Measurements from ENCODE around the gene OGDH. TPM values are rescaled to one million over a fixed set of nuclear protein-coding genes. Genes with fewer than 3 reads are reported as not detected.
A peak's percentile ranks its signal among the peaks of the same experiment; 100 is the strongest.

Gene OGDH
- polyA plus RNA-seq, 3 donors: 41.0 to 74.1 (median 49.9) TPM

DNA sequence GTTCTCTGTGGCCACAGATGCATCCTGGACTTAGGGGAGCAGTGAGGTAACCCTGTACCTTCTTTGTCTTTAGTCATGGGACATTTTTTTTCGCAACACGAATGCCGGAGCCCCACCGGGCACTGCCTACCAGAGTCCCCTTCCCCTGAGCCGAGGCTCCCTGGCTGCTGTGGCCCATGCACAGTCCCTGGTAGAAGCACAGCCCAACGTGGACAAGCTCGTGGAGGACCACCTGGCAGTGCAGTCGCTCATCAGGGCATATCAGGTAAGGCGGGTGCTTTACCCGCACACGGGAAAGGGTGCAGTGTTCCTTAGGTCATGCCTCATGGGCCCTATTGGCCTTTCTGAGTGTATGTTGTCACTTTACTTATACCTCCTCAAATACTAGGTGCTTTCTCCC is 38.8 kb downstream of the OGDH start:
- Mint-ChIP-seq H3K36me3 (peaks cover 55 to 77% of the 10 kb centered on the region in 2 donors), H3K4me1 (peaks cover 13% of the 10 kb centered on the region), H3K27ac (peak overlapping the region in 6 of 7 donors; percentile 15 to 87 (median 65)), H3K27me3 (ENCODE audit: low read depth in 3 of 3) (no peaks in the 10 kb centered on the region), H3K9me3 (no peaks in the 10 kb centered on the region), H3K4me3 (no peak overlapping the region)
- no peaks in the 10 kb centered on the region for H3K27me3 ChIP-seq (ENCODE audit: control insufficient read depth in 2 of 2, insufficient read depth in 2 of 2, low read length in 2 of 2)
- intact Hi-C loops (cut with micrococcal nuclease): loop anchor here in 1 of 2 donors (5.0 kb wide), 1 partner anchor 43 kb away; no protein-coding TSS in a partner anchor
- TF ChIP-seq, protein P1, sequence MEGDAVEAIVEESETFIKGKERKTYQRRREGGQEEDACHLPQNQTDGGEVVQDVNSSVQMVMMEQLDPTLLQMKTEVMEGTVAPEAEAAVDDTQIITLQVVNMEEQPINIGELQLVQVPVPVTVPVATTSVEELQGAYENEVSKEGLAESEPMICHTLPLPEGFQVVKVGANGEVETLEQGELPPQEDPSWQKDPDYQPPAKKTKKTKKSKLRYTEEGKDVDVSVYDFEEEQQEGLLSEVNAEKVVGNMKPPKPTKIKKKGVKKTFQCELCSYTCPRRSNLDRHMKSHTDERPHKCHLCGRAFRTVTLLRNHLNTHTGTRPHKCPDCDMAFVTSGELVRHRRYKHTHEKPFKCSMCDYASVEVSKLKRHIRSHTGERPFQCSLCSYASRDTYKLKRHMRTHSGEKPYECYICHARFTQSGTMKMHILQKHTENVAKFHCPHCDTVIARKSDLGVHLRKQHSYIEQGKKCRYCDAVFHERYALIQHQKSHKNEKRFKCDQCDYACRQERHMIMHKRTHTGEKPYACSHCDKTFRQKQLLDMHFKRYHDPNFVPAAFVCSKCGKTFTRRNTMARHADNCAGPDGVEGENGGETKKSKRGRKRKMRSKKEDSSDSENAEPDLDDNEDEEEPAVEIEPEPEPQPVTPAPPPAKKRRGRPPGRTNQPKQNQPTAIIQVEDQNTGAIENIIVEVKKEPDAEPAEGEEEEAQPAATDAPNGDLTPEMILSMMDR (IDR thresholded peaks at IDR 0.05): no peak
- H3K4me2 ChIP-seq (replicated peaks; ENCODE audit: extremely low read depth, low read length, poor library complexity, severe bottlenecking): no peak overlapping the region
- H4K20me1 ChIP-seq (ENCODE audit: insufficient read depth, low read length): no peaks in the 10 kb centered on the region
- no peak overlapping the region for H3K9ac ChIP-seq (ENCODE audit: insufficient read depth, low read length, poor library complexity, severe bottlenecking)
- peaks cover 3 to 4% of the 10 kb centered on the region in 2 donors for H3K4me1 ChIP-seq (ENCODE audit: control insufficient read depth in 1 of 2, insufficient read depth in 2 of 2, low read length in 2 of 2)
- 80% methylated on average over 10 of the region's 11 CpGs for WGBS (ENCODE audit: insufficient coverage)
- peaks cover 19% of the 10 kb centered on the region for H3K79me2 ChIP-seq (ENCODE audit: insufficient read depth, low read length)
- no peak for DNase-seq
- peak overlapping the region in 1 of 2 donors; percentile 67 for H3K27ac ChIP-seq (ENCODE audit: low read depth in 1 of 2, low read length in 2 of 2)
- no peak overlapping the region for H3K4me3 ChIP-seq (replicated peaks in 1 of 3; ENCODE audit: low read depth in 2 of 3, low read length in 3 of 3)
- no peak overlapping the region for H2AFZ ChIP-seq (ENCODE audit: insufficient read depth, low read depth, low read length, poor library complexity, severe bottlenecking)
- no peaks in the 10 kb centered on the region for H3K9me3 ChIP-seq (replicated peaks in 1 of 2; ENCODE audit: control insufficient read depth in 1 of 2, insufficient read depth in 1 of 2, low read length in 2 of 2)
- peaks cover 46 to 68% of the 10 kb centered on the region in 2 donors for H3K36me3 ChIP-seq (replicated peaks in 1 of 2; ENCODE audit: control insufficient read depth in 1 of 2, insufficient read depth in 2 of 2, low read length in 2 of 2)

DNA sequence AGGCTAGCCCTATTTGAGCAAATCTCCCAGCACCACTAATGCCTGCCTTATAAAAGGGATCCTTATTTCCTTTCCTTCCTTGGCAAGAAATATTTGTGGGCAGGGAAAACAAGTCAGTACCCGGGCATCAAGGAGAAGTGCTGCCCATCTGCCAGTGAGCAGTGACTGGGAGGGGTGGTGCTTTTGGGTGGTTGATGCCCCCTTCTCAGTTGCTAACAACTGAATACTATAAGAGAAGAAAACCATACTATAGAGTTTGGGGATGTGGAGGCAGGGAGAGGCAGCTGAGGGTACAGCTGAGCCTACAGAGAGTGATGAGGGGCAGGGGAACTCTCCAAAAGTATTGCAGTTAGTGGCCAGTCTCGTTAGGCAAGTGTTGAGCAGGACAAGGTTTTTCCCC is 39.3 kb downstream of the OGDH start:
- Histone ChIP-seq H3K27me3 (ENCODE audit: control insufficient read depth in 2 of 2, insufficient read depth in 2 of 2, low read length in 2 of 2) (no peaks in the 10 kb centered on the region), H3K4me1 (ENCODE audit: control insufficient read depth in 1 of 2, insufficient read depth in 2 of 2, low read length in 2 of 2) (no peaks in the 10 kb centered on the region), H3K79me2 (ENCODE audit: insufficient read depth, low read length) (peaks cover 14% of the 10 kb centered on the region), H3K9me3 (replicated peaks in 1 of 2; ENCODE audit: control insufficient read depth in 1 of 2, insufficient read depth in 1 of 2, low read length in 2 of 2) (no peaks in the 10 kb centered on the region), H3K9ac (ENCODE audit: insufficient read depth, low read length, poor library complexity, severe bottlenecking) (no peak overlapping the region), H3K36me3 (replicated peaks in 1 of 2; ENCODE audit: control insufficient read depth in 1 of 2, insufficient read depth in 2 of 2, low read length in 2 of 2) (peaks cover 48 to 72% of the 10 kb centered on the region in 2 donors), H3K4me2 (replicated peaks; ENCODE audit: extremely low read depth, low read length, poor library complexity, severe bottlenecking) (no peak overlapping the region), H3K4me3 (replicated peaks in 1 of 3; ENCODE audit: low read depth in 2 of 3, low read length in 3 of 3) (no peak overlapping the region), H2AFZ (ENCODE audit: insufficient read depth, low read depth, low read length, poor library complexity, severe bottlenecking) (no peak overlapping the region), H3K27ac (ENCODE audit: low read depth in 1 of 2, low read length in 2 of 2) (peak overlapping the region in 1 of 2 donors; percentile 67), H4K20me1 (ENCODE audit: insufficient read depth, low read length) (no peaks in the 10 kb centered on the region)
- Mint-ChIP-seq H3K4me1 (peaks cover 9% of the 10 kb centered on the region), H3K9me3 (no peaks in the 10 kb centered on the region), H3K27ac (peak overlapping the region in 6 of 7 donors; percentile 56 to 87 (median 82)), H3K27me3 (ENCODE audit: low read depth in 3 of 3) (no peaks in the 10 kb centered on the region), H3K36me3 (peaks cover 60 to 78% of the 10 kb centered on the region in 2 donors), H3K4me3 (no peak overlapping the region)
- WGBS (ENCODE audit: insufficient coverage): no CpG with 5 or more reads among the region's 2 CpGs
- TF ChIP-seq, protein P1 (IDR thresholded peaks at IDR 0.05): no peak
- DNase-seq: no peak
- intact Hi-C loops (cut with micrococcal nuclease): loop anchor here in 1 of 2 donors (5.0 kb wide), 1 partner anchor 43 kb away; no protein-coding TSS in a partner anchor

Measured in CD14-positive monocyte (primary cell).